ENCODE data around the gene CAMK2N1. TPM values are rescaled to one million over a fixed set of nuclear protein-coding genes. Genes with fewer than 3 reads are reported as not detected.

The CAMK2N1 gene
- total and polyA plus RNA-seq, 10 of the 15 experiments (the other 5 are each of a cell fraction or from before 2014, with no cell fraction given): 0.23 TPM; not detected in 9

GRCh38 chr1:20486457-20487235 lies 636 bp upstream of the CAMK2N1 start:
- no peaks in the 10 kb centered on the region for H3K4me1 ChIP-seq (ENCODE audit: control insufficient read depth, insufficient read depth, low read length)
- H2AFZ ChIP-seq (ENCODE audit: control insufficient read depth, low read depth, low read length): no peak overlapping the region
- peaks cover 8 to 26% of the 10 kb centered on the region in 2 experiments for H3K27me3 ChIP-seq (replicated peaks in 1 of 2; ENCODE audit: control insufficient read depth in 2 of 2, insufficient read depth in 2 of 2, low read length in 1 of 2)
- no peak overlapping the region for H3K4me3 ChIP-seq
- FAIRE-seq (no peak), DNase-seq (ENCODE audit: low read depth, low spot score) (no peak), ATAC-seq (no peak)
- POLR2A ChIA-PET: no interaction called here
- no peaks in the 10 kb centered on the region for H3K36me3 ChIP-seq (ENCODE audit: control insufficient read depth in 2 of 2, insufficient read depth in 2 of 2, low read length in 1 of 2)
- H3K4me2 ChIP-seq (ENCODE audit: control insufficient read depth, insufficient read depth): no peak overlapping the region
- H3K9me3 ChIP-seq (replicated peaks; ENCODE audit: control insufficient read depth, insufficient read depth, low read length): no peaks in the 10 kb centered on the region
- H3K9ac ChIP-seq (ENCODE audit: control insufficient read depth, insufficient read depth, low read length): no peak overlapping the region
- intact Hi-C loops (cut with micrococcal nuclease; ENCODE audit: unreplicated experiment) (no loop called here), in situ Hi-C loops (cut with MboI) (no loop called here)
- CTCF ChIA-PET: no interaction called here
- TF ChIP-seq BRCA1 (IDR thresholded peaks at IDR 0.05; ENCODE audit: low read depth, low read length) (no peak), RAD51 (IDR thresholded peaks at IDR 0.05) (no peak), NRF1 (conservative IDR thresholded peaks at IDR 0.05; ENCODE audit: low read depth, low read length) (no peak), SMAD5 (IDR thresholded peaks at IDR 0.05; ENCODE audit: low read depth) (no peak), ZZZ3 (IDR thresholded peaks at IDR 0.05; ENCODE audit: control insufficient read depth, insufficient read length, low read depth) (no peak), DPF2 (IDR thresholded peaks at IDR 0.05) (no peak)
- SMC1A ChIA-PET (ENCODE audit: uncharacterized antibody, unreplicated experiment): no interaction called here
- no peak overlapping the region for H3K27ac ChIP-seq (ENCODE audit: control insufficient read depth, insufficient read depth)
- RAD21 ChIA-PET (ENCODE audit: unreplicated experiment): interaction anchor here (1.0 kb wide), 1 partner anchor 8 kb away, joined by 3 read pairs; no protein-coding TSS in a partner anchor
- 17% methylated on average over 30 of the region's 51 CpGs for WGBS (ENCODE audit: insufficient coverage, insufficient replicate concordance, low lambda C conversion rate, missing lambda C conversion rate)
- H3K79me2 ChIP-seq (ENCODE audit: control insufficient read depth, insufficient read depth, low read length): no peaks in the 10 kb centered on the region
- H4K20me1 ChIP-seq (ENCODE audit: control insufficient read depth, insufficient read depth): no peaks in the 10 kb centered on the region
- no TSS peak for BruUV-seq (replicated peaks)
